Right lobe of liver (tissue), 4 donors: ENCODE data around the gene FERMT1.

Source experiments
- CTCF ChIP-seq, 4 donors: fragments of 200-600 bp in 3 of 4; fragments of 450-650 bp in 1 of 4; IDR thresholded peaks; one replicate each; pipeline versions ENCODE4 v1.5.1 to v1.8.0; 2016 to 2022; ENCODE audit warnings: antibody characterized with exemption in 4 of 4, mild to moderate bottlenecking in 2 of 4
- POLR2A ChIP-seq: fragments of 450-650 bp; IDR thresholded peaks from one replicate; pipeline ENCODE4 v1.6.1; 2017; ENCODE audit warnings: antibody characterized with exemption, mild to moderate bottlenecking
- donor health status: DM: no; HTN: no; CAD: no.
- donor health status: DM: no; HTN: no; CAD: no.
- donor health status: DM: no; HTN: yes; CAD: no.

DNA sequence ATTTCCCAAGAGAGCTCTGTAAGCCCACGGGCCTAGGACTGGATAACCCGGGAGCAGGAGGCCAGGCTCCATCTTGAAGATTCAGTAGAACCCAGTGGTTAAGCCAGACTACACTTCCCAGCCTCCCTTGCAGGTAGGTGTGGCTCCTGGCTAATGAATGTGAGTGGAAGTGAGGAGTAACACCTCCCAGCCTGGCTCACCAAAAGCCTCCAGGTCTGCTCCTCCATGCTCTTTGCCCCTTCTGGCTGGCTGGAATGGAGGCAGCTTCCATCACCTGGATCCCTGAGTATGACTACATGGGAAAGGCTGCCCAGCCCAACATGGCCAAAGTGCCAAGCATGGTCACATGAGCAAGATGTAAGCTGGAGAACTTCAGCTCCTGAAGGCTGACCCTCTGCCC lies 78.7 kb downstream of the FERMT1 start:
- TF ChIP-seq POLR2A (no peak), CTCF (IDR thresholded peaks at IDR 0.05) (no peak)
